HG03457 (cell line): Measurements from ENCODE around the gene FAM50B.

ENCODE experiments used
- ATAC-seq: cut with Tn5 transposase; IDR thresholded peaks from one replicate; pipeline ENCODE4 v1.9.1; 2021; ENCODE audit warnings: moderate number of reproducible peaks; ENCODE audit not compliant: unreplicated experiment

FAM50B gene

DNA sequence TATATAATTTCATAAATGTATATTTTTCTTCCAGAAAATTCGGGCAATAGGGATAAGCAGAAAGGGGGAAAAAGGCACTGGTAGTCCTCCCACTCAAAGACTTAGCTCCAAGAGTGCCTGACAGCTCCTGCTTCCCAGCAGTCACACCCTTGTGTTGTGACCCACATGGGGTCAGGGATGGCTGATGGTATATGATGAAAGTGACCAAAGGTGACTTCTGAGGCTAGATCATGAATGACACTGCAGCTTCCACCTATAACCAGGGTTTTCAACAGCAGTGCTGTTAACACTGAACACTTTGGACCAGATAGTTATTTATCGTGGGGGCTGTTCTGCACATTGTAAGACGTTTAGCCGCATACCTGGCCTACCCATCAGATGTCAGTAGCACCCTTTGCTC lies 22.3 kb downstream of the FAM50B start:
- no peak for ATAC-seq

DNA sequence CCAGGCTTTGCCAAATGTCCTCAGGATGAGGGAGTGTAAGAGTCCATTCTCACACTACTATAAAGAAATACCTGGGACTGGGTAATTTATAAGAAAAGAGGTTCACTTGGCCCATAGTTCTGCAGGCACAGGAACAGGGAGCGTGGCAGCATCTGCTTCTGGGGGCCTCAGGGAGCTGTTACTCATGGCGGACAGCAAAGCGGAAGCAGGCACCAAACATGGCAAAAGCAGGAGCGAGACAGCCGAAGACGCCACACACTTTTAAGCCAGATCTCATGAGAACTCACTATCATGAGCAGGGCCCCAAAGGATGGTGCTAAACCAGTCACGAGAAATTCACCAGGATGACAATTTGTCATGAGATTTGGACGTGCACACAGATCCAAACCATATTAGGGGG lies 22.8 kb downstream of the FAM50B start:
- no peak for ATAC-seq

- no peak for ATAC-seq
Observed at GRCh38 chr6:3872370-3872854, 23.2 kb downstream of the FAM50B start.

GRCh38 chr6:3873051-3873450 lies 23.9 kb downstream of the FAM50B start:
- ATAC-seq, result no peak

- ATAC-seq, result no peak
Observed at GRCh38 chr6:3874069-3874468, 24.9 kb downstream of the FAM50B start.

GRCh38 chr6:3875486-3875885 lies 26.3 kb downstream of the FAM50B start:
- no peak for ATAC-seq

DNA sequence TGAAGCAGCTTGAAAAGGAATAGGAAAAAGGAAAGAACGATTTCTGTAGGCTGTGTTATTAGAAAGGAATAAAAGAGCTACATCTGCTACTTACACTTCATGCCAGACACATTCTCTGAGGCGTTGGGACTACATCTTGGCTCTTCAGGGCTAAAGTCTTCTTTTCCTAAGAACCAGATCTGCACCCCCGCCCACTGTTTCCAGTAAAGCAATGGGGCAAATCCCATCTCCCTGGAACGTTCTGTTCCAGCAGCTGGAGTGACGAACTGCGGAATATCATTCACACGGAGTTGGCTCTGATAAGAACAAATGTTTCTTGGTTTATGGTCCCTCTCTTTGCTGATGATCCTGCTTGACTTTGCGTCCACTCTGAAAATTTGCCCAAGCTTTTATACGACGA lies 26.9 kb downstream of the FAM50B start:
- no peak for ATAC-seq

- ATAC-seq, result no peak
Observed at GRCh38 chr6:3876866-3877265, 27.7 kb downstream of the FAM50B start.

DNA sequence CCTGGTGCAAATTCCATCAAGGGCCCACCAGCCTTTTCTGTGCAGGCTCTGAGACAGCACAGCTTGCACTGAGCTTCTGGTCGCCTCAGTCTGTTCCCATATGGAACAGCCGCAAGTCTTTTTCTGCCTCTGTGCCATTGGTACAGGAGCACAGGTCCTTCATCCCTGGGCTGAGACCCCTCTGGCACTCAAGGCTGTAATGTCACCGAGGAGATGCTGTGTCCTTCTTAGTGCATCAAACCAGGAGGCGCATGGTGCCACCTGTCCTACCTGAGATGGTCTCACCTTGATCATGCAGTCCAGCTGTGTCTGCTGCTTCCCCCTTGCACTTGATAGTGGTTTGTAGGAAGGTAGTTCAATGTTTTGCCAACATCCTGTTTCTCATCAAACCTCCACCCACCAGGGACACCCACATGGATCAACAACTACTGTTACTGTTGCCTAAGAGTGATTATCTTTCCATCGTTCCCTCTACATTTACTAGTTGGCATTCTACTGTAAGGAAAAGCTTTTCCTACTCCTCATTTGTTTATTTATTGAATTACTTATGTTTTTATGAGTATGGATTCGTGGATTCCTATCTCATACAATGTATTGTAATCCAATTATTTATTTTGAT lies 29.0 kb downstream of the FAM50B start:
- no peak for ATAC-seq

DNA sequence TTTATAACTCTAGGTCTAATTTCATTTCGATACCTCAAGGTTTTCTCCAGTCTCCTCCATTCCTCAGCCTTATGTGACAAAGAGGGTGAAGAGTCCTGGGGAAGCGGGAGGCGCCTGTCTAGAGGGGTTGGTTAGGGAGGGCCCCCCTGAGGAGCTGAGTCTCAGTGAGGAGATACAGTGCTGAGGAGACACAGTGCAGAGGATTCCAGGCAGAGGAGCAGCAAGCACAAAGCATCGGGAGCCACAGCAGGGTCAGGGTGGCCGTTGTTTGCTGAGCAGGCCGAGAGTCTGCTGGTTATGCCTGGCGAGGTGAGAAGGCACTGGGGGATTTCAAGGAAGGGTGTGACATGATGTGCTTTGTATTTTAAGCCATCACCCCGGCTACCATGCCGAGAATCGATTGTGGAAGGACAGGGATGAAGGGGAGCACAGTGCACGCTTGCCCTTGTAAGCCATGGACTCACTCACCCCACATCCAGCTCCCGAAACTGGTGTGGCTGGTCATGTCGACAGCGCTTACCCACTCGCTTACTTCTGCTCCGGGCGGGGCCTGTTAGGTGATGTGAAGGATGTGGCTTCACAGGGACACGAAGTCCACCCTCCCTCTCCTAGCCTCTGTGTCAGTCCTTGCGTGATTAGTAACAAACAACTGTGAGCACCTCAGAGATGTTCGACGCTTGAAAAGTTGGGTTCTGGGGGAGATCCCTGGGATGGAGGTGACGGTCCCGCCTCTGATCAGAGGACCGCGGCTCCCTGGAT lies 30.2 kb downstream of the FAM50B start:
- no peak for ATAC-seq

- ATAC-seq, result no peak
Observed at GRCh38 chr6:3881711-3882421, 32.7 kb downstream of the FAM50B start.

DNA sequence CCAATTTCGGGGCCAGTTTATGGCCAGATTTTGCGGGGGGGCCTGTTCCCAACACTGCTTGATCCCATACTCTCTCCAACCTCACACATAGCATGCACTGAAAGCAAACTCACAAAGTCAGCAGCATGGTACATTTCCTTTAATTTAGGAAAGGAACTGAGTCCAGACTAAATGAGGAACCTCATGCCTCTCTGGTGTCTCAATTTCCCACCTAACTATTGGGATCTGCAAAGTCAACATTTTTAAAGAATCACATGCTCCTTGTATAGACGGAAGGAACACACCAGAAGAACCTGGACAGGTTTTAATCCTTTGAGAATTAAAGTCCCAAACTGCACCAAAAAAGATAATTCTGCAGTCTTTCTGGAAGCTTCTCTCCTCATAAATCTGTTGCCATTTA lies 33.3 kb downstream of the FAM50B start:
- no peak for ATAC-seq

DNA sequence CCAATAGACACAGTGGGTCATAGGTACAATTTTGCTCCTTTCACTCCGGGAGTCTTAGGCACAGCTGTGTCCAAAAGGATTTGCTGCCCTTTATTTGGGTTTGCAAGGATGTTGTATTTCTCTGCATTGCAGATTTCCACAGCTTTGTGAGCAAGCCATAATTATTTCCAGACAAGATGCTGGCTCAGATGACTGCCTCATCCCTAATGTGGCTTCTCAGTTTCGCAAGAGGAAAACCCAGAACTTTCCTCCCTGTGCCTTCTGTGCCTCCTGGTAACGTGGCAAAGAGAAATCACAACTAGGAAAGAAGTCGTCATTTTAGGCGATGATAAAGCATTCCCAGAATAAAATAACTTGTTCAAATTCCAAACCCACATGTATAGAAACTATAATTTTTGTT lies 33.7 kb downstream of the FAM50B start:
- no peak for ATAC-seq

DNA sequence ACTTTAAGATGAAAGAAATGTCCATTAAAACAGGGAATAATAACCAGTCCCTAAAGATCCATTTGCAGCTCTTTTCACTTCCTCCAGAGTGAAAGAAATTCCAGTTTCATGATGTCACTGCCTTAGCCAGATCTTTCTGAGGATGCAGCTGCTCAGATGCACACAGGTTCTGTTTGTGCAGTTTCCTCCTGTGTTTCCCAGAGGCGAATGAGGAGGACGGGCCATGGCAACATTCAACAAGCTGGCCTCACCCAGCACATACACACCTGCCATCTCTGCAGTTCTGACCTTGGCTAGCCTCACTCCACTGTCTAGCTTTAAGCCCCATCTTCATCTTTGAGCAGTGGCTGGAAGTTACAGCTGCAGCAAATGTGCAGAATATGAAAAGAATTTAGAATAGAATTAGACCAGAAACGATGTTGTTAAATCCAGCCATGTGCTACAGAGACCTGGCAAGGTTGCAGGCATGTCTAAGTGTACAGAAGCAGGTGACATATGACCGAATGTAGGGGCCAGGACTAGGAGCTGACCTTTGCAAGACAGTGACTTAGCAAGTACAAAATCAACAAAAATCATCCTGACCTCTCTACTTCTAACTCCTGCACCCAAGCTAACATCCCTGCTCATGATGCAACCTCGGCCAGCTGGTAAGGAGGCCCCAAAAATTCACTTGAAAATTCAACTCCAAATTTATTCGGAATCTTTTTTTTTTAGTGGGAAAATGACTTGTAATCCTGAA lies 35.0 kb downstream of the FAM50B start:
- ATAC-seq, result no peak

DNA sequence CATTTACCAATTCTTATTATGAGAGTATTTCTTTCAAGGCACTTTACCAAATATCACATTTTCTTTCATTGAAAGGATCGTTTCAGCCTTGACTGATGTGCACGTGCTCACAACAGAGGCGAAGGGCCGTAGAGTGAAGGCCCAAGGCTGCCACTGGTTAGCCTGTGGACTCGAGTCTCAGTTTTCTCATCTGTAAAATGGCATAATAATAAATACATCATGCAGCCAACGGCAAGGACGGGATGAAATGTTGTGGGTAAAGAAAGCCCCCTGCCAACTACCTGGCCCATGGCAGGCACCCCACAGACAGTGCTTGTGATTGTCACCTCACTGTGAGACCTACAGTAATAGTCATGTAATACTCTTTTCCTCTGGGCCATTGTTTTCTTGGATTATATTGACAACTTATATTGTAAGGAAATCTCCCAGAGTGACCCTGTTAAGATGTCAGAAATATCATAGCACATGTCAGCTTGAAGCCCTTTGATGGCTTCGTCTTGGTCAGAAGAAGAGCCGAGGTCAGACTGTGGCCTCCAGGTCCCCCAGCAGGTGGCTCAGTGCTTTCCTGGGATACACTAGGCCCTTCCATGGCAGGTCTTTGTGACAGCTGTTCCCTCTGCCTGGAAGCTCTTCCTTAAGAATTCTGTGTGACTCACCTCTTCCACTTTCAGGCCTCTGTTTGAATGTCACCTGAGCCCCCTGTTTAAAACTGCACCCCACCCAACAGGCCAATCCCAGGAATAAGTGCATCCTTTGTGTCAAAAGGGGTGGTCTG lies 36.3 kb downstream of the FAM50B start:
- no peak for ATAC-seq

DNA sequence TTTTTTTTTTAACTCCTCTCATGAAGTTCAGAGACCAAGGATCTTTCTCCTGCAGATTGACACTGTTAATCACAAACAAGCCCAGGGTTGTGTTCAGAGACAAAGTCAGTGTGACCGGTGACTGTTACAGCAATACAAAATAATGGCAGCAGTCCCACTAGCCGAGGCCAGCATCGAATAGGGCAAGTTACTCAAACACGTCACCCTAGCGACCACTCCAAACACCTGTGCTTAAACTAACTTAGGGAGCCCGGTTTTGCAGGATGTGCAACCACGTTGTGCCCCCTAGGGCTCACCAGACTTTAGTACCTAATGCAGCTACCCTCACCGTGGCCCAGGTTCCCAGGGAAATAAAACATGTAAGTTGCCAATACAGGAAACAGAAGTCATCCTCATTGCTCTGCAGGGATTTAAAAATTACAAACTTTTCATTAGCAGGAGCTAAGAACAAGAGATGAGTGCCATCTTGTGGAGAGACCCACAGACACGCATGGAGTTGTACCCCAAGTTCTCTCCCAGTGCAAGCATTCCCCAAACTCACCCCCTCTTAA lies 38.1 kb downstream of the FAM50B start:
- no peak for ATAC-seq

- no peak for ATAC-seq
Observed at GRCh38 chr6:3888153-3888957, 39.2 kb downstream of the FAM50B start.

DNA sequence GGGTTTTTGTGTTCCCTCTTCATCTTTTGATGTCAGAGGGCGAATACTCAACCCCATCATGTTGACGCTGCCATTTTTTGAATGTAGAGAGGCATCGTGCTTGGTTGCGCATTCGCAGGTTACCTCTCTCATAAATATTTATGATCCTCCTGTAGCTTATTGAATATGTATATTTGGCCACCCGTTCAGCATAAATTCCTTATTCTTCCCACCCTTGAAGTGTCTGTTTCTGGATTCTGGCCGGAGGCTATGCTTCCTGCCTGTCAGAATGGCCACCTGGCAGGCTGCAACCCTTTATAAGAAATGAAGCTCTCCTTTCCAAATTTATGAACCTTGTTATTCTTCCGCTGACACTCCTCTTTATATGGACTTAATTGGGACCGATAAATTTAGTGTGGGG lies 40.9 kb downstream of the FAM50B start:
- ATAC-seq, result no peak

DNA sequence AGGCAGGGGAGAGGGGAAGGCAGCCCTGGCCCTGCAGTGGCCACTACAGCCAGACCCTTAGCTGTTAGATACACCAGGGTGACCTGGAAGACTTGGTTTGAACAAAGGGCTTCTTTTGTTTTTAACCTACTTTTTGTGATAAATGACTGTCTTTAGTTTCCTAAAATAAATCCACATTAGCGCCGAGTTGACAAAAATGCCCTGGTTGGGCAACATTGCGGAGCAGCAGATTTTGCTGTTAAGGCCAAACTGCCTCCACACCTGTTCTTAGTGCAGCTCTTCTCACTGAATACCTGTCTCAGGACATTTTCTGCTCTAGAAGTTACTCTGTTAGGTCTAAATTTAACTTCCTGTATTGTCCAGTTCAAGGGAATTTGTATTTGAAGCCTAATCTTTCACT lies 42.7 kb downstream of the FAM50B start:
- no peak for ATAC-seq
